Measurements from ENCODE around the gene ATP2B2.
"Not testable (repeated sequence)": the region's sequence is repeated elsewhere in the genome, so short reads cannot be mapped to it uniquely, and the experiment has no call there.

The ATP2B2 gene

GRCh38 chr3:10546181-10546624 is 40.8 kb upstream of the ATP2B2 start:
- peaks cover under 1% of the 10 kb centered on the region for H3K36me3 Mint-ChIP-seq
- no peak overlapping the region for H3K4me3 Mint-ChIP-seq
- H3K27ac Mint-ChIP-seq: no peak overlapping the region
- H3K27me3 Mint-ChIP-seq: peaks cover 11% of the 10 kb centered on the region
- ATAC-seq (ENCODE audit: low read depth) (no peak), DNase-seq (ENCODE audit: low spot score in 2 of 2) (no peak)
- H3K4me1 Mint-ChIP-seq: peaks cover 6% of the 10 kb centered on the region
- H3K9me3 Mint-ChIP-seq: peaks cover 9% of the 10 kb centered on the region

DNA sequence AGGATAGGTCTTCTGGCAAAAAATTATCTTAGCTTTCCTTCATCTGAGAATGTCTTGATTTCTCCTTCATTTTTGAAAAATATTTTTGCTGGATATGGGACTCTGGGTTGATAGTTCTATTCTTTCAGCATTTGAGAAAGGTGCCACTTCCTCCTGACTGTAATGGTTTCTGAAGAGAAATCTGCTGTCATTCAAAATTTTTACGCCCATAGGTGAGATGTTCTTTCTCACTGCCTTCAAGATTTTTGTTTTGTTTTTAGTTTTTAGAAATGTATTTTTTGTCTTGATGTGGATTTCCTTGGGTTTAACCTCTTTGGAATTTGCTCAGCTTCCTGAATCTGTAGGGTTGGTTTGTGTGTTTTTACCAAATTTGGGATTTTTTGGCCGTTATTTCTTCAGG is 37.1 kb upstream of the ATP2B2 start:
- Mint-ChIP-seq H3K9me3 (peaks cover 15% of the 10 kb centered on the region), H3K4me1 (no peaks in the 10 kb centered on the region), H3K4me3 (no peak overlapping the region), H3K27ac (no peak overlapping the region), H3K27me3 (peaks cover 8% of the 10 kb centered on the region), H3K36me3 (peaks cover 4% of the 10 kb centered on the region)
- DNase-seq (ENCODE audit: low spot score in 2 of 2) (no peak), ATAC-seq (ENCODE audit: low read depth) (no peak)

DNA sequence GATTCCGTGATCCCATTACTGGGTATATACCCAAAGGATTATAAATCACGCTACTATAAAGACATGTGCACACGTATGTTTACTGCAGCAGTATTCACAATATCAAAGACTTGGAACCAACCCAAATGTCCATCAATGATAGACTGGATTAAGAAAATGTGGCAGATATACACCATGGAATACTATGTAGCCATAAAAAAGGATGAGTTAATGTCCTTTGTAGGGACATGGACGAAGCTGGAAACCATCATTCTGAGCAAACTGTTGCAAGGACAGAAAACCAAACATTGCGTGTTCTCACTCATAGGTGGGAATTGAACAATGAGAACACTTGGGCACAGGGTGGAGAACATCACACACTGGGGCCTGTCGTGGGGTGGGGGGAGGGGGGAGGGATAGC is 35.0 kb upstream of the ATP2B2 start:
- peaks cover 15% of the 10 kb centered on the region for H3K9me3 Mint-ChIP-seq
- not testable (repeated sequence) for H3K4me1 Mint-ChIP-seq; DNase-seq (ENCODE audit: low spot score in 2 of 2); ATAC-seq (ENCODE audit: low read depth); H3K27ac Mint-ChIP-seq; H3K36me3 Mint-ChIP-seq; H3K4me3 Mint-ChIP-seq
- H3K27me3 Mint-ChIP-seq: peaks cover 10% of the 10 kb centered on the region

- Mint-ChIP-seq H3K27me3 (peaks cover 18% of the 10 kb centered on the region), H3K4me1 (peaks cover 3% of the 10 kb centered on the region), H3K4me3 (no peak overlapping the region), H3K27ac (no peak overlapping the region), H3K36me3 (peaks cover 2% of the 10 kb centered on the region), H3K9me3 (no peaks in the 10 kb centered on the region)
- DNase-seq (ENCODE audit: low spot score in 2 of 2) (no peak), ATAC-seq (ENCODE audit: low read depth) (no peak)
Observed at GRCh38 chr3:10534066-10534465, 28.7 kb upstream of the ATP2B2 start.

DNA sequence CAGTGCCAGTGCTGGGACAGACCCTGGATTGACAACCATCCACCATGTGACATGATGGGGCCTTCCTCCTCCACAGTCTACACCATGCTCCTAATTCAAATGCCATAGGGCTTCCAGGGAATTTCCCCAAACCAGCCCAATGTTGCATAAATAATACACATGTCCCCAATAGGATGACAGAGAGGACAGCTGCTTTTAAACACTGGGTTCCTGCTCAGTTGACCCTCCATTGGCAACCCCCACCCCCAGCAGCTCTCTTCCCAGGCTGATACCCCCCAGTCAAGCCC is 28.3 kb upstream of the ATP2B2 start:
- Mint-ChIP-seq H3K4me1 (peaks cover 3% of the 10 kb centered on the region), H3K27ac (no peak overlapping the region), H3K27me3 (peaks cover 16% of the 10 kb centered on the region), H3K4me3 (no peak overlapping the region), H3K36me3 (peaks cover 2% of the 10 kb centered on the region), H3K9me3 (no peaks in the 10 kb centered on the region)
- DNase-seq (ENCODE audit: low spot score in 2 of 2) (no peak), ATAC-seq (ENCODE audit: low read depth) (no peak)

- Mint-ChIP-seq H3K27ac (no peak overlapping the region), H3K27me3 (peaks cover 15% of the 10 kb centered on the region), H3K36me3 (peaks cover 2% of the 10 kb centered on the region), H3K4me3 (no peak overlapping the region), H3K9me3 (no peaks in the 10 kb centered on the region), H3K4me1 (peaks cover 3% of the 10 kb centered on the region)
- ATAC-seq (ENCODE audit: low read depth): no peak
- no peak for DNase-seq (ENCODE audit: low spot score in 2 of 2)
Observed at GRCh38 chr3:10532939-10533736, 27.8 kb upstream of the ATP2B2 start.

- Mint-ChIP-seq H3K4me1 (no peaks in the 10 kb centered on the region), H3K9me3 (no peaks in the 10 kb centered on the region), H3K4me3 (no peak overlapping the region), H3K36me3 (no peaks in the 10 kb centered on the region), H3K27me3 (peaks cover 13% of the 10 kb centered on the region), H3K27ac (no peak overlapping the region)
- ATAC-seq (ENCODE audit: low read depth): no peak
- DNase-seq (ENCODE audit: low spot score in 2 of 2): no peak
Observed at GRCh38 chr3:10531031-10531430, 25.6 kb upstream of the ATP2B2 start.

DNA sequence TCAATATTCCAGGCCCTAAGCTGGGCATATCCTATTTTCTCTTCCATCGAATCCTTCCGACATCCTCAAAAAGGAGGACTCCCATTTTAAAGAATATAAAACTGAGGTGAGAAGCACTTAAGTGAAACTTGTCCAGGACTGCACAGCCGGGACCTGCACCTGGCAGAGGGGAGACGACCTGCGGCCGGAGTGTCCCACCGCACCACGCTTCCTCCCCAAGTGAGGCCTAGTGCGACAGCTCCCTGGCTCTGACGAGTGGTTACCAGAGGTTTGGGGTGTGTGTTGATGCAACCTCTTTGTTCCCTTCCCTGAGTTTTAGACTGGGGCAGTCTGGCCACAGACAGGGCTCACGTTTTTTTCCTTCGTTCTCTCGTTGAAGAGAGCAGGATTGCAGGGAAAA is 24.9 kb upstream of the ATP2B2 start:
- Mint-ChIP-seq H3K36me3 (no peaks in the 10 kb centered on the region), H3K4me3 (no peak overlapping the region), H3K27ac (no peak overlapping the region), H3K9me3 (no peaks in the 10 kb centered on the region), H3K4me1 (no peaks in the 10 kb centered on the region), H3K27me3 (peaks cover 13% of the 10 kb centered on the region)
- DNase-seq (ENCODE audit: low spot score in 2 of 2): no peak
- no peak for ATAC-seq (ENCODE audit: low read depth)

DNA sequence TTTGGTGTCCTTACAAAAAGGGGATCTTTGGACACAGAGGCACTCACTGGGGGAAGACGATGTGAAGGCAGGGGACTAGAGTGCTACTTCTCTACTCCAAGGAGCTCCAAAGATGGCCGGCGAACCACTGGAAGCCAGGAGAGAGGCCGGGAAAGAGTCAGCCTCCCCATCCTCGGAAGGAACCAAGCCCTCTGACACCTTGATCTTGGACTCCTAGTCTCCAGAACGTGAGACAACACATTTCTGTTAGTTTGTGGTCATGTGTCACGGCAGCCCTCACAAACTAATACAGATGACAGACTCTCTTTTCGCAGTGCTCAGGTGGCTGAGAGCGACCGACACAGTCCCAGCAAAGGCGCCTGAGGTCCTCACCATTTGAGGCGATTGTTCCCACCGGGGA is 24.4 kb upstream of the ATP2B2 start:
- Mint-ChIP-seq H3K4me1 (no peaks in the 10 kb centered on the region), H3K4me3 (no peak overlapping the region), H3K27ac (no peak overlapping the region), H3K9me3 (no peaks in the 10 kb centered on the region), H3K36me3 (no peaks in the 10 kb centered on the region), H3K27me3 (peaks cover 12% of the 10 kb centered on the region)
- no peak for DNase-seq (ENCODE audit: low spot score in 2 of 2)
- ATAC-seq (ENCODE audit: low read depth): no peak

GRCh38 chr3:10528046-10528445 is 22.7 kb upstream of the ATP2B2 start:
- DNase-seq (ENCODE audit: low spot score in 2 of 2): no peak
- Mint-ChIP-seq H3K4me1 (no peaks in the 10 kb centered on the region), H3K27ac (no peak overlapping the region), H3K4me3 (no peak overlapping the region), H3K36me3 (no peaks in the 10 kb centered on the region), H3K9me3 (no peaks in the 10 kb centered on the region), H3K27me3 (peaks cover 15% of the 10 kb centered on the region)
- no peak for ATAC-seq (ENCODE audit: low read depth)

DNA sequence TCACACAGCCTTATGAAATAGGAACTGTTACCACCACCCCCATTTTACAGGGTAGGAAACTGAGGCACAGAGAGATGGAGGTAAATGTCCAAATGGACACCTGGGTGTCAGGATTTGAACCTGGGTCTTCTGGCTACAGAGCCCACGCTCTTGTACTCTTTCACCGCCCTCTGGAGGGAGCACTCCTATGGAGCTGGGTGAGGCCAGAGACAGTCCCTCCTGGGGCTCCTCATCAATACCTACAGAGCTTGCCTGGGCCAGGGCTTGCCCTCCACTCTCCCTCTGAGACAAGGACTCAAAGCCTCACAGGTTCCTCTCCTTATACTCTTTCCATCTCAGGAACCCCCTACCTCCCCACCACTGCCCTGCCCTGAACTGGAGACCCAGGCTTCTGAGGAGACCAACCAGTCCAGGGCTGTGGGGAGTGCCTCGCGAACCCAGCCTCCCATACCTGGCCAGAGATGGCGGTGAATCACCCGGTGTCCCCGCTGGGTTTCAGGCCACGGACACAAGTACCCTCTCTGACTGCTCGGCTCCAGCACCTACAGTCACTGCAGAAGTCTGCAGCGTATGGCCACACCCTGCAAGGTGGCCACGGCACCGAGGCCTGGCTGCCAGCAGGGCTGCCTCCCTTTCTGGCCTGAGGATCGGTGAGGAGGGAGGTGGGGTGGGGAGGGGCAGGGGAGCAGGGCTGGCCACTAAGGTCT is 22.1 kb upstream of the ATP2B2 start:
- no peak for DNase-seq (ENCODE audit: low spot score in 2 of 2)
- H3K4me1 Mint-ChIP-seq: no peaks in the 10 kb centered on the region

GRCh38 chr3:10526366-10526765 is 21.0 kb upstream of the ATP2B2 start:
- Mint-ChIP-seq H3K36me3 (no peaks in the 10 kb centered on the region), H3K27me3 (peaks cover 24% of the 10 kb centered on the region), H3K9me3 (no peaks in the 10 kb centered on the region), H3K4me1 (no peaks in the 10 kb centered on the region), H3K27ac (no peak overlapping the region), H3K4me3 (no peak overlapping the region)
- no peak for DNase-seq (ENCODE audit: low spot score in 2 of 2)
- ATAC-seq (ENCODE audit: low read depth): no peak

More for the DNA sequence above, 22.1 kb upstream of the ATP2B2 start:
- Mint-ChIP-seq H3K9me3 (no peaks in the 10 kb centered on the region), H3K4me3 (no peak overlapping the region), H3K36me3 (no peaks in the 10 kb centered on the region), H3K27me3 (peaks cover 17% of the 10 kb centered on the region), H3K27ac (no peak overlapping the region)
- ATAC-seq (ENCODE audit: low read depth): no peak

DNA sequence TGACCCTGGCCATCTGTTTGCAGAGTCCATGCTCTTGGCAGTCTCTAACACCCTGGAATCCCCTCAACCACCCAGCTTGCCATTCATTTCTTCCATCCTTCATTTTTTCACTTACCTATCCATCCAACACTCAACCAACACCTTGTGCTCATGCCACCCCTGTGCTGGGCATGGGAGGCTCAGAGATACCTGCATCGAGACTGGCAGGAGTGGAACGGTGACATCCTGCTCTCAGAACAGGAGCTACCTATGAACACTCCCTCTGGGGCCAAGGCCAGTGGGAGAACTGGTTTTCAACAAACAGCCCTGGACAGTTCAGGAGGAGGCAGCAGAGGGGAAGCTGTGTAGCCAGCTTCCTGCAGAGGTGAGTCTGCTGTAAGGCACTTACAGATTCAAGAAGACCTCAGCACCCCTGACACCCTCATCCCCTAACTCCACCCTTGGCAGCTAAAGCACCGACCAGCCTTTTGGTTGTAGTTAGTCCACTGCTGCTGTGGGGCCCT is 19.5 kb upstream of the ATP2B2 start:
- H3K27me3 Mint-ChIP-seq: peaks cover 25% of the 10 kb centered on the region
- H3K4me3 Mint-ChIP-seq: no peak overlapping the region
- H3K36me3 Mint-ChIP-seq: no peaks in the 10 kb centered on the region
- H3K4me1 Mint-ChIP-seq: no peaks in the 10 kb centered on the region
- DNase-seq (ENCODE audit: low spot score in 2 of 2): no peak
- no peaks in the 10 kb centered on the region for H3K9me3 Mint-ChIP-seq
- ATAC-seq (ENCODE audit: low read depth): no peak
- H3K27ac Mint-ChIP-seq: no peak overlapping the region

- DNase-seq (ENCODE audit: low spot score in 2 of 2) (no peak), ATAC-seq (ENCODE audit: low read depth) (no peak)
- peaks cover 23% of the 10 kb centered on the region for H3K27me3 Mint-ChIP-seq
- H3K4me3 Mint-ChIP-seq: no peak overlapping the region
- H3K27ac Mint-ChIP-seq: no peak overlapping the region
- peaks cover under 1% of the 10 kb centered on the region for H3K4me1 Mint-ChIP-seq
- H3K9me3 Mint-ChIP-seq: no peaks in the 10 kb centered on the region
- no peaks in the 10 kb centered on the region for H3K36me3 Mint-ChIP-seq
Observed at GRCh38 chr3:10524270-10524669, 18.9 kb upstream of the ATP2B2 start.

All from memory B cell (primary cell).